HTR-8/SVneo (cell line): ENCODE data around the gene KHNYN.
A peak's percentile ranks its signal among the peaks of the same experiment; 100 is the strongest.

ENCODE experiments used
- DNase-seq: peaks from one replicate; pipeline ENCODE4 v3.0.0; 2011; ENCODE audit warnings: low spot score, mixed read lengths; ENCODE audit not compliant: insufficient read length
- FAIRE-seq: peaks from 2 replicates; lab custom pipeline; 2011; peaks lifted over from hg19 to GRCh38; lab: Jason Lieb, UNC

The KHNYN gene

GRCh38 chr14:24399999-24400718 is 29.6 kb upstream of the KHNYN start:
- FAIRE-seq (no peak), DNase-seq (no peak)

GRCh38 chr14:24401810-24402702 is 27.7 kb upstream of the KHNYN start:
- no peak for DNase-seq
- FAIRE-seq: no peak

- DNase-seq (no peak), FAIRE-seq (peak; percentile 76)
Measured at GRCh38 chr14:24403294-24403998, 26.3 kb upstream of the KHNYN start.

- FAIRE-seq (peak; percentile 65), DNase-seq (no peak)
Measured at GRCh38 chr14:24404814-24405213, 24.9 kb upstream of the KHNYN start.

- FAIRE-seq (no peak), DNase-seq (no peak)
Measured at GRCh38 chr14:24406416-24406815, 23.3 kb upstream of the KHNYN start.

GRCh38 chr14:24407608-24408325 is 22.0 kb upstream of the KHNYN start:
- no peak for FAIRE-seq

GRCh38 chr14:24408764-24409163 is 21.0 kb upstream of the KHNYN start:
- FAIRE-seq (no peak), DNase-seq (no peak)

More at GRCh38 chr14:24407608-24408325, 22.0 kb upstream of the KHNYN start:
- no peak for DNase-seq

- DNase-seq (no peak), FAIRE-seq (no peak)
Measured at GRCh38 chr14:24409192-24409591, 20.6 kb upstream of the KHNYN start.

- DNase-seq (no peak), FAIRE-seq (no peak)
Measured at GRCh38 chr14:24409956-24410355, 19.8 kb upstream of the KHNYN start.

- no peak for FAIRE-seq
- DNase-seq: no peak
Measured at GRCh38 chr14:24411443-24412389, 18.0 kb upstream of the KHNYN start.

- FAIRE-seq: no peak
- no peak for DNase-seq
Measured at GRCh38 chr14:24414077-24414476, 15.7 kb upstream of the KHNYN start.

GRCh38 chr14:24414732-24415420 is 14.9 kb upstream of the KHNYN start:
- DNase-seq (no peak), FAIRE-seq (no peak)

GRCh38 chr14:24415421-24416253 is 14.1 kb upstream of the KHNYN start:
- DNase-seq (no peak), FAIRE-seq (no peak)

- no peak for DNase-seq
- no peak for FAIRE-seq
Measured at GRCh38 chr14:24416254-24416931, 13.4 kb upstream of the KHNYN start.

- no peak for FAIRE-seq
Measured at GRCh38 chr14:24416932-24417619, 12.7 kb upstream of the KHNYN start.

GRCh38 chr14:24417832-24418491 is 11.8 kb upstream of the KHNYN start:
- no peak for FAIRE-seq
- DNase-seq: no peak

More at GRCh38 chr14:24416932-24417619, 12.7 kb upstream of the KHNYN start:
- no peak for DNase-seq
